Head of caudate nucleus (tissue), 42 donors: Measurements from ENCODE around the gene LCE3D.
"Not testable (repeated sequence)": the region's sequence is repeated elsewhere in the genome, so short reads cannot be mapped to it uniquely, and the experiment has no call there.

Source experiments
- DNase-seq, 42 donors: peaks; one replicate each; pipeline versions ENCODE4 v3.0.0 to v3.0.0-alpha.2; 2020 to 2021; ENCODE audit warnings: mixed read lengths in 7 of 42
- intact Hi-C: fragments of 100-400 bp; cut with DNase I; formaldehyde crosslinking; loops from one replicate; pipeline ENCODE4 v1.15.0; 2022

Gene LCE3D

GRCh38 chr1:152580433-152580832, at the start of gene LCE3D:
Gene LCE3D (minus strand): TSS chr1:152580516. CDS start chr1:152579936, 580 bp downstream.
- intact Hi-C loops, result no loop called here
- no peak for DNase-seq

- DNase-seq, result no peak
- intact Hi-C loops, result no loop called here
Observed at GRCh38 chr1:152626744-152627143, 46.4 kb upstream of the LCE3D start.

- intact Hi-C loops, result no loop called here
- no peak for DNase-seq
Observed at GRCh38 chr1:152623203-152623844, 43.0 kb upstream of the LCE3D start.

GRCh38 chr1:152622803-152623202, 42.5 kb upstream of the LCE3D start, which contains the start of gene LCE3A:
Gene LCE3A (minus strand): TSS chr1:152623103. CDS start chr1:152623103, 0 bp downstream.
- intact Hi-C loops, result no loop called here

GRCh38 chr1:152621993-152622392, 41.7 kb upstream of the LCE3D start:
- intact Hi-C loops, result no loop called here
- no peak for DNase-seq

More at GRCh38 chr1:152622803-152623202, 42.5 kb upstream of the LCE3D start, which contains the start of gene LCE3A:
- no peak for DNase-seq

GRCh38 chr1:152613511-152613910, 33.2 kb upstream of the LCE3D start, which contains the start of gene LCE3B:
Gene LCE3B (plus strand): TSS chr1:152613811. CDS start chr1:152613811, 0 bp downstream.
- intact Hi-C loops, result no loop called here

GRCh38 chr1:152599934-152600333, 19.6 kb upstream of the LCE3D start, which contains the start of gene LCE3C:
Gene LCE3C (plus strand): TSS chr1:152600234. CDS start chr1:152600732, 498 bp downstream.
- no peak for DNase-seq
- intact Hi-C loops, result no loop called here

More at GRCh38 chr1:152613511-152613910, 33.2 kb upstream of the LCE3D start, which contains the start of gene LCE3B:
- DNase-seq, result no peak

- no peak for DNase-seq
- intact Hi-C loops, result no loop called here
Observed at GRCh38 chr1:152596986-152597385, 16.7 kb upstream of the LCE3D start.

GRCh38 chr1:152585586-152585985, 5.3 kb upstream of the LCE3D start:
- intact Hi-C loops, result no loop called here
- no peak for DNase-seq

GRCh38 chr1:152582647-152583046, 2.3 kb upstream of the LCE3D start:
- DNase-seq, result no peak

GRCh38 chr1:152579526-152579925, 790 bp downstream of the LCE3D start:
- intact Hi-C loops, DNase-seq: not testable (repeated sequence)

More at GRCh38 chr1:152582647-152583046, 2.3 kb upstream of the LCE3D start:
- intact Hi-C loops, result no loop called here

GRCh38 chr1:152577168-152577567, 3.1 kb downstream of the LCE3D start:
- intact Hi-C loops, result no loop called here
- no peak for DNase-seq

GRCh38 chr1:152566681-152567080, 13.6 kb downstream of the LCE3D start, which contains the start of gene LCE3E:
Gene LCE3E (minus strand): TSS chr1:152566780. CDS start chr1:152566208, 572 bp downstream.
- intact Hi-C loops, result no loop called here

GRCh38 chr1:152565535-152566215, 14.6 kb downstream of the LCE3D start:
- no peak for DNase-seq
- intact Hi-C loops, result no loop called here

More at GRCh38 chr1:152566681-152567080, 13.6 kb downstream of the LCE3D start, which contains the start of gene LCE3E:
- DNase-seq, result no peak

- DNase-seq, result no peak
Observed at GRCh38 chr1:152565115-152565514, 15.2 kb downstream of the LCE3D start.

GRCh38 chr1:152548358-152548757, 32.0 kb downstream of the LCE3D start:
- intact Hi-C loops, DNase-seq: not testable (repeated sequence)

More at GRCh38 chr1:152565115-152565514, 15.2 kb downstream of the LCE3D start:
- intact Hi-C loops, result no loop called here

- intact Hi-C loops, result no loop called here
- DNase-seq, result no peak
Observed at GRCh38 chr1:152546704-152547103, 33.6 kb downstream of the LCE3D start.

GRCh38 chr1:152543820-152544219, 36.5 kb downstream of the LCE3D start:
- intact Hi-C loops, result no loop called here
- DNase-seq, result no peak

- intact Hi-C loops, result no loop called here
- no peak for DNase-seq
Observed at GRCh38 chr1:152539901-152540300, 40.4 kb downstream of the LCE3D start.

- intact Hi-C loops, result no loop called here
- DNase-seq, result no peak
Observed at GRCh38 chr1:152537496-152537895, 42.8 kb downstream of the LCE3D start.
